HEK293T (cell line): ENCODE measurements around the gene ZGPAT.
"Not testable (repeated sequence)": the region's sequence is repeated elsewhere in the genome, so short reads cannot be mapped to it uniquely, and the experiment has no call there.

Experiments used
- CTCF ChIA-PET: fragments of 350-600 bp; formaldehyde crosslinking; extraction: SDS; loops from one replicate; lab custom pipeline; 2021; ENCODE audit warnings: antibody characterized with exemption, inconsistent platforms; lab: Yijun Ruan, JAX
- POLR2A ChIA-PET: fragments of 350-600 bp; formaldehyde crosslinking; extraction: SDS; loops from one replicate; lab custom pipeline; 2020; ENCODE audit warnings: antibody characterized with exemption, inconsistent platforms; lab: Yijun Ruan, JAX
- DNase-seq: peaks from one replicate; pipeline ENCODE4 v3.0.0; 2012; ENCODE audit warnings: mixed read lengths; ENCODE audit errors: extremely low spot score
- ARNT ChIP-seq: fragments of 450-650 bp; IDR thresholded peaks from 2 replicates; pipeline ENCODE4 v1.6.1; 2017; ENCODE audit warnings: mild to moderate bottlenecking
- BHLHE40 ChIP-seq: fragments of 450-650 bp; IDR thresholded peaks from 2 replicates; pipeline ENCODE4 v1.6.1; 2016; ENCODE audit warnings: mild to moderate bottlenecking, moderate library complexity, borderline replicate concordance
- CTBP1 ChIP-seq: fragments of 450-650 bp; IDR thresholded peaks from 2 replicates; pipeline ENCODE4 v1.6.1; 2016; ENCODE audit warnings: borderline replicate concordance
- ELF4 ChIP-seq: fragments of 450-650 bp; IDR thresholded peaks from 2 replicates; pipeline ENCODE4 v1.6.1; 2017; ENCODE audit warnings: antibody characterized with exemption
- FOXA1 ChIP-seq: fragments of 450-650 bp; IDR thresholded peaks from 2 replicates; pipeline ENCODE4 v1.6.1; 2016; ENCODE audit warnings: mild to moderate bottlenecking
- FOXK2 ChIP-seq: fragments of 450-650 bp; IDR thresholded peaks from 2 replicates; pipeline ENCODE4 v1.6.1; 2016; ENCODE audit warnings: mild to moderate bottlenecking
- FOXM1 ChIP-seq: fragments of 450-650 bp; IDR thresholded peaks from 2 replicates; pipeline ENCODE4 v1.6.1; 2017; ENCODE audit warnings: mild to moderate bottlenecking, borderline replicate concordance
- HDGF ChIP-seq: fragments of 450-650 bp; IDR thresholded peaks from 2 replicates; pipeline ENCODE4 v1.6.1; 2017; ENCODE audit warnings: antibody characterized with exemption, borderline replicate concordance
- L3MBTL2 ChIP-seq: fragments of 450-650 bp; conservative IDR thresholded peaks from 2 replicates; pipeline ENCODE4 v1.6.1; 2016; ENCODE audit warnings: mild to moderate bottlenecking
- LEF1 ChIP-seq: fragments of 450-650 bp; IDR thresholded peaks from 2 replicates; pipeline ENCODE4 v1.6.1; 2017; ENCODE audit warnings: mild to moderate bottlenecking, borderline replicate concordance
- NFRKB ChIP-seq: fragments of 450-650 bp; IDR thresholded peaks from 2 replicates; pipeline ENCODE4 v1.6.1; 2016; ENCODE audit warnings: mild to moderate bottlenecking, moderate library complexity
- PKNOX1 ChIP-seq: fragments of 450-650 bp; IDR thresholded peaks from 2 replicates; pipeline ENCODE4 v1.6.1; 2016
- SP1 ChIP-seq: fragments of 450-650 bp; IDR thresholded peaks from 2 replicates; pipeline ENCODE4 v1.6.1; 2017
- SUZ12 ChIP-seq: fragments of 450-650 bp; IDR thresholded peaks from 2 replicates; pipeline ENCODE4 v1.6.1; 2016; ENCODE audit warnings: mild to moderate bottlenecking
- TARDBP ChIP-seq: fragments of 450-650 bp; IDR thresholded peaks from 2 replicates; pipeline ENCODE4 v1.6.1; 2016
- ZNF384 ChIP-seq: fragments of 450-650 bp; IDR thresholded peaks from 2 replicates; pipeline ENCODE4 v1.6.1; 2016

Gene ZGPAT

GRCh38 chr20:63664861-63665594 is 42.8 kb upstream of the ZGPAT start:
- POLR2A ChIA-PET = no interaction called here
- DNase-seq = no peak
- CTCF ChIA-PET = no interaction called here
- TF ChIP-seq ZNF384 (no peak), FOXA1 (no peak), L3MBTL2 (no peak), TARDBP (no peak), NFRKB (no peak), ELF4 (no peak), SP1 (no peak), PKNOX1 (no peak), LEF1 (no peak), BHLHE40 (no peak), FOXM1 (no peak), FOXK2 (no peak), CTBP1 (no peak), HDGF (no peak), SUZ12 (no peak), ARNT (no peak)

- ChIA-PET POLR2A (no interaction called here), CTCF (no interaction called here)
- no peak for TF ChIP-seq SUZ12
- TF ChIP-seq FOXM1 = no peak
- no peak for TF ChIP-seq ZNF384
- TF ChIP-seq SP1 = no peak
- no peak for DNase-seq
Observed at GRCh38 chr20:63665708-63666107, 42.1 kb upstream of the ZGPAT start.

- no peak for DNase-seq
- ChIA-PET CTCF (interaction anchor here (0.6 kb wide), 1 partner anchor 132 kb away, joined by 3 read pairs; no protein-coding TSS in a partner anchor), POLR2A (interaction anchor here (2.2 kb wide), 1 partner anchor 10 kb away, joined by 7 read pairs; the partner anchor contains the start of gene RTEL1)
- TF ChIP-seq LEF1 (no peak), NFRKB (no peak), SP1 (no peak), CTBP1 (no peak), BHLHE40 (no peak), SUZ12 (no peak), HDGF (no peak), FOXA1 (no peak), FOXM1 (no peak), L3MBTL2 (no peak), PKNOX1 (no peak), ELF4 (no peak), ZNF384 (no peak)
Observed at GRCh38 chr20:63667858-63668257, 40.0 kb upstream of the ZGPAT start.

GRCh38 chr20:63668351-63668750 is 39.5 kb upstream of the ZGPAT start:
- CTCF ChIA-PET = no interaction called here

GRCh38 chr20:63671695-63672094 is 36.1 kb upstream of the ZGPAT start:
- CTCF ChIA-PET, DNase-seq: not testable (repeated sequence)
- POLR2A ChIA-PET = interaction anchor here (0.9 kb wide), 1 partner anchor 14 kb away, joined by 3 read pairs; no protein-coding TSS in a partner anchor

More at GRCh38 chr20:63668351-63668750, 39.5 kb upstream of the ZGPAT start:
- POLR2A ChIA-PET = interaction anchor here (2.2 kb wide), 1 partner anchor 10 kb away, joined by 7 read pairs; the partner anchor contains the start of gene RTEL1
- DNase-seq = no peak
- no peak for TF ChIP-seq BHLHE40
- no peak for TF ChIP-seq L3MBTL2
- TF ChIP-seq ARNT = no peak
- no peak for TF ChIP-seq ZNF384
- no peak for TF ChIP-seq FOXA1
- TF ChIP-seq TARDBP = no peak
- TF ChIP-seq NFRKB = no peak
- TF ChIP-seq HDGF = no peak
- no peak for TF ChIP-seq FOXK2
- no peak for TF ChIP-seq FOXM1
- TF ChIP-seq PKNOX1 = no peak
- TF ChIP-seq SP1 = no peak
- no peak for TF ChIP-seq LEF1
- TF ChIP-seq SUZ12 = no peak
- TF ChIP-seq CTBP1 = no peak
- TF ChIP-seq ELF4 = no peak

- ChIA-PET CTCF (no interaction called here), POLR2A (interaction anchor here (0.9 kb wide), 1 partner anchor 15 kb away, joined by 3 read pairs; no protein-coding TSS in a partner anchor)
- DNase-seq = no peak
- TF ChIP-seq LEF1 = no peak
- no peak for TF ChIP-seq FOXM1
- TF ChIP-seq SUZ12 = no peak
- TF ChIP-seq NFRKB = no peak
Observed at GRCh38 chr20:63672666-63673065, 35.2 kb upstream of the ZGPAT start.
